Measurements from ENCODE around the gene RTL5.

DNA sequence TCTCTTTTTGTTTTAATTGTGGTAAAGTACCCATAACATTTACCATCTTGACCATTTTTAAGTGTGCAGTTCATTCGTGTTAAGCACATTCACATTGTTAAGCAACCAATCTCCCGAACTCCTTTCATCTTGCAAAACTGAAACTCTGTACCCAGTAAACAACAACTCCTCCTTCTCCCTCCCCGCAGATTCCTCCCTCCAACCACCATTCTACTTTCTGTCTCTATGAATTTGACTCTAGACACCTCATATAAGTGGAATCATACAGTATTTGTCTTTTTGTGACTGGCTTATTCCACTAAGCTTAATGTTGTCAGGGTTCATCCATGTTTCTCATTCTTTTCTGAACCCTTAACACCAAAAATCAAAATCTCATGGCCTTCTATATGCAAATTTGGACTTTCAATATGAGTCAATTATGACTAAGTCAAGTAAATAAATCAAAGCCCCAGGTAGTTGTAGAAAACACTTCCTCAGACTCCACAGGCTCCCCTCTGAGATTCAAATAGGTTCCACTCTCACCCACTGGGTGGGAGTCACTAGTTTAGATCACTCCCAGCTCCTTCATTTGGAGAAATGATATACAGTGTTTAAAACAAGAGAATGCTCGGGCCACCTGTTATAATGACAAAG, 9.8 kb upstream of the RTL5 start:
- no peak for TF ChIP-seq EP300 (IDR thresholded peaks at IDR 0.05)
- TF ChIP-seq CTCF (IDR thresholded peaks at IDR 0.05): no peak

Measured in sigmoid colon (tissue), 4 donors.